K562 (cell line): ENCODE data around the gene ADGRG1. TPM values are rescaled to one million over a fixed set of nuclear protein-coding genes. Genes with fewer than 3 reads are reported as not detected.

Experiments used
- BCLAF1 ChIP-seq, 2 experiments: fragments of 450-650 bp in 1 of 2; IDR thresholded peaks; 2 replicates each; pipeline ENCODE4 v1.6.1; 2011 to 2017; ENCODE audit warnings: low read depth in 2 of 2, antibody characterized with exemption in 1 of 2, borderline replicate concordance in 1 of 2, low read length in 1 of 2, mild to moderate bottlenecking in 1 of 2, mixed read lengths in 1 of 2; ENCODE audit not compliant: control insufficient read depth in 1 of 2
- BCOR ChIP-seq: fragments of 450-650 bp; IDR thresholded peaks from 2 replicates; pipeline ENCODE4 v1.6.1; 2016
- CHD2 ChIP-seq: IDR thresholded peaks from 2 replicates; pipeline ENCODE4 v1.6.1; 2011; ENCODE audit warnings: low read depth, low read length
- CTCF ChIP-seq, 3 experiments: IDR thresholded peaks in 2 of 3; conservative IDR thresholded peaks in 1 of 3; 2 replicates each; pipeline ENCODE4 v1.5.1; 2011 to 2012; ENCODE audit warnings: low read length in 3 of 3, mild to moderate bottlenecking in 3 of 3, control low read depth in 2 of 3, improper control_type of control experiment in 1 of 3, inconsistent platforms in 1 of 3, low read depth in 1 of 3, mixed read lengths in 1 of 3, moderate library complexity in 1 of 3; ENCODE audit not compliant: insufficient read depth in 2 of 3
- GABPB2 ChIP-seq: fragments of 250-450 bp; sonication (Bioruptor Pico); conservative IDR thresholded peaks from 2 replicates; pipeline ENCODE4 v1.5.1; 2021; ENCODE audit warnings: mild to moderate bottlenecking
- KDM5B ChIP-seq: fragments of 200-600 bp; sonication (generic); IDR thresholded peaks from 2 replicates; pipeline ENCODE4 v1.6.1; 2012; ENCODE audit warnings: low read depth, mild to moderate bottlenecking, moderate library complexity, low read length, control low read depth, inconsistent platforms; ENCODE audit not compliant: insufficient replicate concordance
- LARP7 ChIP-seq: fragments of 450-650 bp; IDR thresholded peaks from 2 replicates; pipeline ENCODE4 v1.6.1; 2016
- MTA1 ChIP-seq: fragments of 450-650 bp; IDR thresholded peaks from 2 replicates; pipeline ENCODE4 v1.6.1; 2017; ENCODE audit warnings: borderline replicate concordance
- MYBL2 ChIP-seq, 2 experiments: fragments of 450-650 bp in 1 of 2; sonication (generic) in 1 of 2; formaldehyde crosslinking in 1 of 2; IDR thresholded peaks; 2 replicates each; pipeline versions ENCODE4 v1.6.1 to v1.8.1; 2017 to 2022; ENCODE audit warnings: borderline replicate concordance in 1 of 2, inconsistent platforms in 1 of 2, low read depth in 1 of 2, mild to moderate bottlenecking in 1 of 2, missing genetic modification reagents in 1 of 2, moderate library complexity in 1 of 2
- NCOA1 ChIP-seq: fragments of 450-650 bp; IDR thresholded peaks from 2 replicates; pipeline ENCODE4 v1.6.1; 2016; ENCODE audit warnings: low read depth
- NFIX ChIP-seq: fragments of 250-450 bp; sonication (Bioruptor Pico); IDR thresholded peaks from 2 replicates; pipeline ENCODE4 v1.4.0; 2020; ENCODE audit warnings: low read depth, mild to moderate bottlenecking, moderate library complexity
- PTRF ChIP-seq: fragments of 450-650 bp; IDR thresholded peaks from 2 replicates; pipeline ENCODE4 v1.6.1; 2016; ENCODE audit warnings: mild to moderate bottlenecking, missing genetic modification characterization, missing compliant biosample characterization
- SMARCA5 ChIP-seq: fragments of 450-650 bp; IDR thresholded peaks from 2 replicates; pipeline ENCODE4 v1.6.1; 2016
- TRIM24 ChIP-seq, 2 experiments: fragments of 450-650 bp; IDR thresholded peaks; 2 replicates each; pipeline ENCODE4 v1.6.1; 2016
- UBTF ChIP-seq, 2 experiments: IDR thresholded peaks; 2 replicates each; pipeline ENCODE4 v1.6.1; 2012; ENCODE audit warnings: improper control_type of control experiment in 2 of 2, low read depth in 2 of 2, low read length in 2 of 2, borderline replicate concordance in 1 of 2
- ZNF232 ChIP-seq: sonication (generic); formaldehyde crosslinking; IDR thresholded peaks from 2 replicates; pipeline ENCODE4 v1.8.0; 2022; ENCODE audit warnings: mild to moderate bottlenecking, missing genetic modification reagents
- ZNF740 ChIP-seq, 3 experiments: fragments of 200-800 bp in 1 of 3; sonication (Bioruptor generic) in 1 of 3; sonication (generic) in 1 of 3; formaldehyde crosslinking in 1 of 3; IDR thresholded peaks; 2 replicates each; pipeline versions ENCODE4 v1.6.1 to v1.8.0; 2016 to 2022; ENCODE audit warnings: mild to moderate bottlenecking in 2 of 3, missing compliant biosample characterization in 2 of 3, missing genetic modification characterization in 2 of 3, missing genetic modification reagents in 1 of 3
- ZNF766 ChIP-seq: fragments of 200-800 bp; sonication (Bioruptor generic); conservative IDR thresholded peaks from 2 replicates; pipeline ENCODE4 v1.6.1; 2016; ENCODE audit warnings: missing genetic modification characterization, missing compliant biosample characterization
- polyA plus RNA-seq, 8 experiments: library from polyadenylated mRNA; depleted of rRNA in 4 of 8; stranded (reverse) in 5 of 8; unstranded in 3 of 8; fragments of >200 nt; fragmentation: Nextera tagmentation in 2 of 8; fragmentation: Illumina TruSeq in 1 of 8; extraction: Ambion mirVana in 2 of 8; extraction: Trizol in 1 of 8; gene quantifications; 2 replicates each; pipeline versions ENCODE4 v1.2.1 to v1.2.3, GENCODE V29; 2011 to 2014; ENCODE audit warnings: inconsistent platforms in 1 of 8, missing spikeins in 1 of 8
- total RNA-seq, 7 experiments: library from RNA; depleted of rRNA in 6 of 7; stranded (reverse); fragments of >200 nt in 6 of 7; fragmentation: Illumina TruSeq in 2 of 7; extraction: Trizol in 2 of 7; gene quantifications; 2 replicates each; pipeline versions ENCODE4 v1.2.1 to v1.2.3, GENCODE V29; 2011 to 2021; ENCODE audit warnings: low replicate concordance in 1 of 7

ADGRG1 gene
- total and polyA plus RNA-seq, 9 of the 15 experiments (the other 6 are each of a cell fraction or from before 2014, with no cell fraction given), result 0.04 to 0.31 (median 0.16) TPM; not detected in 6

GRCh38 chr16:57628783-57629293 lies 408 bp downstream of the ADGRG1 start (continued):
- TF ChIP-seq CTCF (IDR thresholded peaks at IDR 0.05 in 2 of 3, conservative IDR thresholded peaks at IDR 0.05 in 1 of 3; ENCODE audit: insufficient read depth in 2 of 3, low read depth in 1 of 3, low read length in 3 of 3), result no peak
- 0 out of 4 replicates have a peak, but pooled peaks of 1 of the 2 experiments have one; percentile 14 for TF ChIP-seq BCLAF1 (IDR thresholded peaks at IDR 0.05; ENCODE audit: borderline replicate concordance in 1 of 2, control insufficient read depth in 1 of 2, low read depth in 2 of 2, low read length in 1 of 2)
- peak; percentile 39; the same call in 1 of the 2 replicates for TF ChIP-seq BCOR
- peak; percentile 86 for TF ChIP-seq SMARCA5
- TF ChIP-seq ZNF740 (CRISPR knock-in tag; IDR thresholded peaks at IDR 0.05), result peak; percentile 70
- no peak for TF ChIP-seq ZNF740 (tag; IDR thresholded peaks at IDR 0.05)
- TF ChIP-seq UBTF (IDR thresholded peaks at IDR 0.05; ENCODE audit: borderline replicate concordance in 1 of 2, low read depth in 2 of 2, low read length in 2 of 2), result no peak
- no peak for TF ChIP-seq CHD2
- TF ChIP-seq MYBL2 (IDR thresholded peaks at IDR 0.05; ENCODE audit: low read depth), result peak; percentile 29; the same call in 1 of the 2 replicates
- TF ChIP-seq MYBL2 (CRISPR knock-in tag; IDR thresholded peaks at IDR 0.05; ENCODE audit: borderline replicate concordance), result no peak
- TF ChIP-seq ZNF232 (CRISPR knock-in tag), result no peak
- TF ChIP-seq KDM5B, result peak; percentile 27
- TF ChIP-seq GABPB2, result no peak
- TF ChIP-seq TRIM24 (IDR thresholded peaks at IDR 0.05), result peak in 1 of 2 experiments; percentile 77
- TF ChIP-seq NCOA1, result peak; percentile 41; the same call in 1 of the 2 replicates
- no peak for TF ChIP-seq NFIX (CRISPR knock-in tag)
- no peak for TF ChIP-seq PTRF
- 0 out of 2 replicates have a peak, but pooled peaks have one; percentile 46 for TF ChIP-seq ZNF766 (CRISPR knock-in tag)
- peak; percentile 75 for TF ChIP-seq MTA1
- peak; percentile 83; the same call in 1 of the 2 replicates for TF ChIP-seq LARP7
